Smooth muscle cell (in vitro differentiated cells): Measurements from ENCODE around the gene HDGFL3. TPM values are rescaled to one million over a fixed set of nuclear protein-coding genes. Genes with fewer than 3 reads are reported as not detected.

Experiments
- DNase-seq: peaks from one replicate; lab custom pipeline; 2025; ENCODE audit not compliant: unreplicated experiment; lab: John Stamatoyannopoulos, UW
- H2AFZ ChIP-seq: fragments of 200-600 bp; sonication (generic); 2 replicates; pipeline ENCODE4 v1.6.0; 2016; ENCODE audit warnings: antibody characterized with exemption, low read depth, mild to moderate bottlenecking
- H3F3A ChIP-seq: fragments of 200-600 bp; sonication (generic); 2 replicates; pipeline ENCODE4 v1.6.0; 2017; ENCODE audit warnings: antibody characterized with exemption, low read depth
- H3K27ac ChIP-seq: fragments of 200-600 bp; sonication (generic); 2 replicates; pipeline ENCODE4 v1.5.1; 2016; ENCODE audit warnings: low read depth, mild to moderate bottlenecking
- H3K27me3 ChIP-seq: fragments of 200-600 bp; sonication (generic); 2 replicates; pipeline ENCODE4 v1.6.1; 2016; ENCODE audit warnings: low read depth, mild to moderate bottlenecking
- H3K36me3 ChIP-seq: fragments of 200-600 bp; sonication (generic); 2 replicates; pipeline ENCODE4 v1.5.1; 2016; ENCODE audit warnings: low read depth
- H3K4me1 ChIP-seq: fragments of 200-600 bp; sonication (generic); 2 replicates; pipeline ENCODE4 v1.5.1; 2016; ENCODE audit warnings: low read depth
- H3K4me2 ChIP-seq: fragments of 200-600 bp; sonication (generic); 2 replicates; pipeline ENCODE4 v1.6.0; 2016; ENCODE audit warnings: mild to moderate bottlenecking
- H3K4me3 ChIP-seq: fragments of 200-600 bp; sonication (generic); 2 replicates; pipeline ENCODE4 v1.5.1; 2016; ENCODE audit warnings: mild to moderate bottlenecking
- H3K79me2 ChIP-seq: fragments of 200-600 bp; sonication (generic); 2 replicates; pipeline ENCODE4 v1.6.0; 2016; ENCODE audit warnings: low read depth, mild to moderate bottlenecking
- H3K9ac ChIP-seq: fragments of 200-600 bp; sonication (generic); 2 replicates; pipeline ENCODE4 v1.6.0; 2016; ENCODE audit warnings: low read depth
- H3K9me3 ChIP-seq: fragments of 200-600 bp; sonication (generic); replicated peaks from 2 replicates; pipeline ENCODE4 v1.5.1; 2016; ENCODE audit warnings: low read depth
- H4K20me1 ChIP-seq: fragments of 200-600 bp; sonication (generic); 2 replicates; pipeline ENCODE4 v1.6.0; 2016; ENCODE audit warnings: low read depth
- WGBS: methylation state at CpG from one replicate; pipeline ENCODE4 v1.1.7; 2016; ENCODE audit warnings: low lambda C conversion rate; 5-methylcytosine and 5-hydroxymethylcytosine counted together
- polyA plus RNA-seq: library from polyadenylated mRNA; unstranded; fragments of >200 nt; fragmentation: Nextera tagmentation; extraction: Ambion mirVana; gene quantifications from 2 replicates; pipeline ENCODE4 v1.2.1, GENCODE V29; 2016
- total RNA-seq: library from RNA; depleted of rRNA; stranded (reverse); fragments of >200 nt; gene quantifications from 2 replicates; pipeline ENCODE4 v1.2.3, GENCODE V29; 2014
- TF ChIP-seq, protein P1 (sequence below): fragments of 200-600 bp; sonication (generic); IDR thresholded peaks from 2 replicates; pipeline ENCODE4 v1.5.1; 2017; ENCODE audit warnings: borderline replicate concordance, mild to moderate bottlenecking, antibody characterized with exemption; ENCODE audit not compliant: insufficient read depth, poor library complexity, severe bottlenecking

The HDGFL3 gene
- total and polyA plus RNA-seq, 2 experiments from 2014 or later: 36.2 to 62.5 TPM

DNA sequence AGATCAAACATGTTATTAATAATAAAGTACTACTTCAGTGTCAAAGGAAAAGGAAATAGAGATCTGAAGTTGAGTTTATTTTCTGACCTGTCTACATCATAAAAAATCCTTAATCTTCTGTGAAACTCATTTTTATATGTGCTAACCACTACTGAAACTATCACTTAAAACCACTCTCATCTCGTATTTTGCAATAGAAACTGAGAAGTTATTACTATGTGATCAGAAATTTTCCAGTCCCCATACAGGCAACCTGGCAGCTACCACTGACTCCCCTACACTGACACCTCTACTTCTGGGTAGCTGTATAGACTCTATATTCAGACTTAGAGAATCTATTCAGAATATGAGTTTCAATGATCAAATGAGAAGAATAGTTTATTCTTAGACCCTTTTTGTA lies 8.3 kb downstream of the HDGFL3 start:
- no peaks in the 10 kb centered on the region for H3K27me3 ChIP-seq
- no peak overlapping the region for H2AFZ ChIP-seq
- H3K4me2 ChIP-seq: no peak overlapping the region
- H3K79me2 ChIP-seq: peaks cover 97% of the 10 kb centered on the region
- peaks cover 94% of the 10 kb centered on the region for H4K20me1 ChIP-seq
- WGBS: 96% methylated on average over 1 of the region's 1 CpG
- TF ChIP-seq, protein P1, sequence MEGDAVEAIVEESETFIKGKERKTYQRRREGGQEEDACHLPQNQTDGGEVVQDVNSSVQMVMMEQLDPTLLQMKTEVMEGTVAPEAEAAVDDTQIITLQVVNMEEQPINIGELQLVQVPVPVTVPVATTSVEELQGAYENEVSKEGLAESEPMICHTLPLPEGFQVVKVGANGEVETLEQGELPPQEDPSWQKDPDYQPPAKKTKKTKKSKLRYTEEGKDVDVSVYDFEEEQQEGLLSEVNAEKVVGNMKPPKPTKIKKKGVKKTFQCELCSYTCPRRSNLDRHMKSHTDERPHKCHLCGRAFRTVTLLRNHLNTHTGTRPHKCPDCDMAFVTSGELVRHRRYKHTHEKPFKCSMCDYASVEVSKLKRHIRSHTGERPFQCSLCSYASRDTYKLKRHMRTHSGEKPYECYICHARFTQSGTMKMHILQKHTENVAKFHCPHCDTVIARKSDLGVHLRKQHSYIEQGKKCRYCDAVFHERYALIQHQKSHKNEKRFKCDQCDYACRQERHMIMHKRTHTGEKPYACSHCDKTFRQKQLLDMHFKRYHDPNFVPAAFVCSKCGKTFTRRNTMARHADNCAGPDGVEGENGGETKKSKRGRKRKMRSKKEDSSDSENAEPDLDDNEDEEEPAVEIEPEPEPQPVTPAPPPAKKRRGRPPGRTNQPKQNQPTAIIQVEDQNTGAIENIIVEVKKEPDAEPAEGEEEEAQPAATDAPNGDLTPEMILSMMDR: no peak
- no peaks in the 10 kb centered on the region for H3F3A ChIP-seq
- no peak overlapping the region for H3K4me3 ChIP-seq
- peaks cover 6% of the 10 kb centered on the region for H3K4me1 ChIP-seq
- no peaks in the 10 kb centered on the region for H3K36me3 ChIP-seq
- H3K27ac ChIP-seq: no peak overlapping the region
- no peak for DNase-seq
- no peak overlapping the region for H3K9ac ChIP-seq
- H3K9me3 ChIP-seq: no peaks in the 10 kb centered on the region

DNA sequence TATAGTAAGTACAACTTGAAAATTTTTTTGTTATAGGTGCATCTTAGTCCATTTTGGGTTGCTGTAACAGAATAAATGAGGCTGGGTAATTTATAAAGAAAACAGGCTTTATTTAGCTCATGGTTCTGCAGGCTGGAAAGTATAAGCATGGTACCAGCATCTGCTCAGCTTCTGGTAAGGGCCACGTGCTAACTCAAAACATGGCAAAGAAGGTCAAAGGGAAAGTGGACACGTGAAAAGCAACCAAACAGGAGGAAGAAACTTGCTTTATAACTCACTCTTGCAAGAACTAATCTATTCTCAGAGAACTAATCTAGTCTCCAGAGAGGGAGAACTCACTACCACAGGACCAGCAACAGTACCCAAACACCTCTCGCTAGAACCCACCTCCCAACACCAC lies 9.1 kb downstream of the HDGFL3 start:
- peaks cover 97% of the 10 kb centered on the region for H3K79me2 ChIP-seq
- H3K36me3 ChIP-seq: no peaks in the 10 kb centered on the region
- 95% methylated on average over 3 of the region's 3 CpGs for WGBS
- no peaks in the 10 kb centered on the region for H3K9me3 ChIP-seq
- no peak overlapping the region for H3K4me2 ChIP-seq
- DNase-seq: no peak
- H4K20me1 ChIP-seq: peaks cover 95% of the 10 kb centered on the region
- no peak overlapping the region for H3K27ac ChIP-seq
- H2AFZ ChIP-seq: no peak overlapping the region
- no peaks in the 10 kb centered on the region for H3K4me1 ChIP-seq
- no peak overlapping the region for H3K4me3 ChIP-seq
- no peaks in the 10 kb centered on the region for H3K27me3 ChIP-seq
- TF ChIP-seq, protein P1: no peak
- H3F3A ChIP-seq: no peaks in the 10 kb centered on the region
- no peak overlapping the region for H3K9ac ChIP-seq

DNA sequence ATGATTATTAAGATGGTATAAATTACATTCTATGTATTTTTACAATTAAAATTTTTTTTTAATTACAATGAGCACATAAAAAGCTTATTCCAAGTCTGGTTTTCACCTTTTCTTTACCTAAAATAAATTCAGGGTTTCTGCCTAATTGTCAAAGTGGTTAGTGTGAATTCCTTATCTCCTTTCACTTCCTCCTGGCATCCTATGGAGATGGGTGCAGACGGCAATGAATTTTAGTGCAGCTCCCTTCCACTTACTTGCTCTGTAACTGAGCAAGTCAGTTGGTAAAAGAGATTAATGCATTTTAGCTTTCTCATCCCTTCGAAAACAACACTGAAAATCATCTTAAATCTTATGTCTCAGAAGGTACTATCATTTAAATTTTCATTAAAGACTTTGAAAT lies 13.1 kb downstream of the HDGFL3 start:
- peaks cover 85% of the 10 kb centered on the region for H4K20me1 ChIP-seq
- H3K79me2 ChIP-seq: peaks cover 91% of the 10 kb centered on the region
- WGBS: 69% methylated on average over 2 of the region's 2 CpGs

DNA sequence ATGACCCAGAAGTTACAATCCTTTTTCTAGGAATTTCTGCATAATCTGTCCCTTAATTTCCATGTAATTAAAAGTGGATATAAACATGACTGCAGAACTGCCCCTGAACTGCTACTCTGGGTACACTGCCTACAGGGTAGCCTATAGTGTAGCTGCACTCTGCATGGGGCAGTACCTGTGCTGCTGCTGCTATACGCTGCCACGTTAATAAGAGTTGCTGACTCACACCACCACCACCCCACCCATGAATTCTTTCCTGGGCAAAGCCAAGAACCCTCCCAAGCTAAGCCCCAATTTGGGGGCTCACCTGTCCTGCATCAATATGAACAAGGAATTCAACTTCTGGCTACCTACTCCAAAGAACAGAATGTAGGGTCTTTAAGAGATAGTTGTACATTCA lies 13.9 kb downstream of the HDGFL3 start:
- Histone ChIP-seq H3K9ac (no peak overlapping the region), H3F3A (no peaks in the 10 kb centered on the region), H3K79me2 (peaks cover 89% of the 10 kb centered on the region), H3K9me3 (no peaks in the 10 kb centered on the region), H3K27ac (no peak overlapping the region), H3K27me3 (no peaks in the 10 kb centered on the region), H3K4me3 (no peak overlapping the region), H4K20me1 (peaks cover 82% of the 10 kb centered on the region), H3K36me3 (no peaks in the 10 kb centered on the region), H2AFZ (no peak overlapping the region), H3K4me2 (no peak overlapping the region), H3K4me1 (no peaks in the 10 kb centered on the region)
- 91% methylated on average over 2 of the region's 2 CpGs for WGBS
- TF ChIP-seq, protein P1: no peak
- DNase-seq: no peak

More for the DNA sequence above, 13.1 kb downstream of the HDGFL3 start:
- H2AFZ ChIP-seq: no peak overlapping the region
- H3K4me2 ChIP-seq: no peak overlapping the region
- no peaks in the 10 kb centered on the region for H3K4me1 ChIP-seq
- no peak overlapping the region for H3K4me3 ChIP-seq
- H3K27me3 ChIP-seq: no peaks in the 10 kb centered on the region
- DNase-seq: no peak
- H3K9me3 ChIP-seq: no peaks in the 10 kb centered on the region
- no peak overlapping the region for H3K27ac ChIP-seq
- H3K9ac ChIP-seq: no peak overlapping the region
- TF ChIP-seq, protein P1: no peak
- no peaks in the 10 kb centered on the region for H3F3A ChIP-seq
- H3K36me3 ChIP-seq: no peaks in the 10 kb centered on the region
